Fibroblast of the aortic adventitia (primary cell): ENCODE data around the gene UTP11. TPM values are rescaled to one million over a fixed set of nuclear protein-coding genes. Genes with fewer than 3 reads are reported as not detected.

Source experiments
- DNase-seq: peaks from one replicate; pipeline ENCODE4 v3.0.0-alpha.2; 2010; ENCODE audit warnings: low read depth
- H3K4me3 ChIP-seq: 2 replicates; pipeline ENCODE4 v1.5.1; 2011; ENCODE audit warnings: low read depth, mild to moderate bottlenecking, control low read depth, low read length, moderate library complexity
- CTCF ChIP-seq: IDR thresholded peaks from 2 replicates; pipeline ENCODE4 v1.5.1; 2011; ENCODE audit warnings: mild to moderate bottlenecking, low read length, control low read depth, inconsistent platforms; ENCODE audit not compliant: insufficient read depth
- total RNA-seq: library from RNA; depleted of rRNA; stranded (reverse); fragments of >200 nt; gene quantifications from 2 replicates; pipeline ENCODE4 v1.2.3, GENCODE V29; 2012; ENCODE audit warnings: low replicate concordance

UTP11 gene
- total RNA-seq, 1 donor: 68.1 TPM

- peak; percentile 35 for DNase-seq
- H3K4me3 ChIP-seq: no peak overlapping the region
- TF ChIP-seq CTCF: no peak
These were observed 24.8 kb downstream of the UTP11 start for GRCh38 chr1:38037221-38037939.

GRCh38 chr1:38038861-38039260 is 26.3 kb downstream of the UTP11 start:
- DNase-seq: peak; percentile 43
- no peak for TF ChIP-seq CTCF

GRCh38 chr1:38039331-38040088 is 27.0 kb downstream of the UTP11 start:
- DNase-seq: no peak
- no peak for TF ChIP-seq CTCF
- H3K4me3 ChIP-seq: no peak overlapping the region

More at GRCh38 chr1:38038861-38039260, 26.3 kb downstream of the UTP11 start:
- H3K4me3 ChIP-seq: no peak overlapping the region

- no peak for DNase-seq
- no peak for TF ChIP-seq CTCF
- no peak overlapping the region for H3K4me3 ChIP-seq
These were observed 29.7 kb downstream of the UTP11 start for GRCh38 chr1:38041936-38042834.

GRCh38 chr1:38043036-38043747 is 30.7 kb downstream of the UTP11 start:
- DNase-seq: no peak

More at GRCh38 chr1:38043036-38043747, 30.7 kb downstream of the UTP11 start:
- H3K4me3 ChIP-seq: no peak overlapping the region
- TF ChIP-seq CTCF: no peak
